PC-9 (cell line): ENCODE measurements around the gene ADGRE1. TPM values are rescaled to one million over a fixed set of nuclear protein-coding genes. Genes with fewer than 3 reads are reported as not detected.

Experiments used
- BruUV-seq: library from RNA; stranded (reverse); fragments of 400-500 nt; replicated peaks from 2 replicates; lab custom pipeline; 2021; lab: Mats Ljungman, UMichigan
- CTCF ChIA-PET: fragments of 300-600 bp; sonication (Branson Sonifier 250); formaldehyde crosslinking; loops from one replicate; lab custom pipeline; 2022; ENCODE audit warnings: antibody characterized with exemption; lab: Charles Lee
- POLR2A ChIA-PET: fragments of 300-600 bp; sonication (Branson Sonifier 250); formaldehyde crosslinking; loops from one replicate; lab custom pipeline; 2022; ENCODE audit warnings: antibody characterized with exemption; ENCODE audit not compliant: unreplicated experiment; lab: Charles Lee
- DNase-seq, 2 experiments: peaks; one replicate each; pipeline versions ENCODE4 v3.0.0 to v3.0.0-alpha.2; 2015 to 2022; ENCODE audit warnings: mixed read lengths in 1 of 2
- H2AFZ ChIP-seq: fragments of 200-600 bp; sonication (generic); 2 replicates; pipeline ENCODE4 v1.8.1; 2017; ENCODE audit warnings: antibody characterized with exemption
- H3F3A ChIP-seq: fragments of 200-600 bp; sonication (generic); 2 replicates; pipeline ENCODE4 v1.8.1; 2017; ENCODE audit warnings: antibody characterized with exemption, mild to moderate bottlenecking, low read depth; ENCODE audit not compliant: insufficient read depth
- H3K27ac ChIP-seq: fragments of 200-600 bp; sonication (generic); 2 replicates; pipeline ENCODE4 v1.6.1; 2016; ENCODE audit warnings: mixed run types
- H3K27me3 ChIP-seq: fragments of 200-600 bp; sonication (generic); 2 replicates; pipeline ENCODE4 v1.6.1; 2016; ENCODE audit warnings: low read depth, mixed run types; ENCODE audit not compliant: insufficient read depth
- H3K36me3 ChIP-seq: fragments of 200-600 bp; sonication (generic); 2 replicates; pipeline ENCODE4 v1.6.1; 2016; ENCODE audit warnings: low read depth, mixed run types
- H3K4me1 ChIP-seq: fragments of 200-600 bp; sonication (generic); replicated peaks from 2 replicates; pipeline ENCODE4 v1.6.1; 2016; ENCODE audit warnings: mixed run types; ENCODE audit not compliant: insufficient read depth
- H3K4me2 ChIP-seq: fragments of 200-600 bp; sonication (generic); 2 replicates; pipeline ENCODE4 v1.6.1; 2017; ENCODE audit warnings: mixed run types
- H3K4me3 ChIP-seq: fragments of 200-600 bp; sonication (generic); 2 replicates; pipeline ENCODE4 v1.6.1; 2016; ENCODE audit warnings: mixed run types
- H3K79me2 ChIP-seq: fragments of 200-600 bp; sonication (generic); 2 replicates; pipeline ENCODE4 v1.6.1; 2017; ENCODE audit warnings: low read depth, mixed run types
- H3K9me2 ChIP-seq: fragments of 200-600 bp; sonication (generic); 2 replicates; pipeline ENCODE4 v1.8.1; 2017; ENCODE audit warnings: mild to moderate bottlenecking; ENCODE audit not compliant: insufficient read depth
- H3K9me3 ChIP-seq: fragments of 200-600 bp; sonication (generic); 2 replicates; pipeline ENCODE4 v1.8.1; 2016; ENCODE audit warnings: low read depth; ENCODE audit not compliant: insufficient read depth
- H4K20me1 ChIP-seq: fragments of 200-600 bp; sonication (generic); 2 replicates; pipeline ENCODE4 v1.8.1; 2017; ENCODE audit not compliant: insufficient read depth
- EZH2 ChIP-seq: fragments of 200-600 bp; sonication (generic); IDR thresholded peaks from 2 replicates; pipeline ENCODE4 v1.8.0; 2017; ENCODE audit warnings: antibody characterized with exemption, low read depth
- intact Hi-C: fragments of 100-400 bp; cut with micrococcal nuclease; formaldehyde crosslinking; loops from one replicate; pipeline ENCODE4 v1.10.0; 2022; ENCODE audit not compliant: unreplicated experiment
- total RNA-seq: library from RNA; stranded (reverse); gene quantifications from 2 replicates; pipeline ENCODE4 v1.2.3, GENCODE V29; 2021
- TF ChIP-seq, protein P1 (sequence below): fragments of 200-600 bp; sonication (generic); conservative IDR thresholded peaks from 2 replicates; pipeline ENCODE4 v1.6.1; 2017; ENCODE audit warnings: mixed run types, antibody characterized with exemption, mild to moderate bottlenecking, moderate library complexity

Gene ADGRE1
- total RNA-seq, 1 experiment from 2014 or later = not detected

DNA sequence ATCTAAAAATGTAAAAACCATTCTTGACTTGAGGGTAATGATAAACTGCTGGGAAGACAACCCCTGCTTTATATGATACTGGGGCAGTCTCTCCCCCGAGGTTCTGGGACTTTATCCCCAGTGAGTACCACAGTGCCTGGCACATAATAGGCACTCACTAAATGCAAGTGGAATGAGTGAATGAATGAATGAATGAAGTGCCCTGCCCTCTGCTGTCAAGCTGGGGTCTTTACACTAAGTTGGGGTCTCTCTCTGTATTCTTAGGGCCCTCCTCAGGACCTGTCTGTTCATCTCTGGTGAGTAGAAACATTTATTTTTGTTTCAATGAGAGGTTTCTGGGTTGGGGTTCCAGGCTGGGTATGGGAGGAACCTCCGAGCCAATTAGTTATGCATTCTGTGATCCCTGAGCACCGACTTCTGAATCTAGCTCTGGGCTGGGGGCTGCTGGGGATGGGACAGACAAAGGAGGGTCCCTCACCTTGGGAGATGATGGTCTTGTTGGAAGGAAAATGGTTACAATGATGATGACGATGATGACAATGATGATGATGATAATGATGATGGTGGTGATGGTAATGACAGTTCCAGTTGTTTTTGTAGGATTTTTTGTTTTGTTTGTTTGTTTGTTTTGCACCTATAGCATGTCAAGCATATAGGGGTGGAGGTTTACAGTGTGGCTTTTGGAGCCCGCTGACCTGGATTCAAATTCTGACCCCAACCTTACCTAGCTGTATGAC lies 44.3 kb upstream of the ADGRE1 start:
- ChIA-PET CTCF (interaction anchor here (0.5 kb wide), 1 partner anchor 20 kb away, joined by 3 read pairs; no protein-coding TSS in a partner anchor), POLR2A (no interaction called here)
- peaks cover 12% of the 10 kb centered on the region; the same call in 1 of the 2 replicates for H3F3A ChIP-seq
- TF ChIP-seq, protein P1, sequence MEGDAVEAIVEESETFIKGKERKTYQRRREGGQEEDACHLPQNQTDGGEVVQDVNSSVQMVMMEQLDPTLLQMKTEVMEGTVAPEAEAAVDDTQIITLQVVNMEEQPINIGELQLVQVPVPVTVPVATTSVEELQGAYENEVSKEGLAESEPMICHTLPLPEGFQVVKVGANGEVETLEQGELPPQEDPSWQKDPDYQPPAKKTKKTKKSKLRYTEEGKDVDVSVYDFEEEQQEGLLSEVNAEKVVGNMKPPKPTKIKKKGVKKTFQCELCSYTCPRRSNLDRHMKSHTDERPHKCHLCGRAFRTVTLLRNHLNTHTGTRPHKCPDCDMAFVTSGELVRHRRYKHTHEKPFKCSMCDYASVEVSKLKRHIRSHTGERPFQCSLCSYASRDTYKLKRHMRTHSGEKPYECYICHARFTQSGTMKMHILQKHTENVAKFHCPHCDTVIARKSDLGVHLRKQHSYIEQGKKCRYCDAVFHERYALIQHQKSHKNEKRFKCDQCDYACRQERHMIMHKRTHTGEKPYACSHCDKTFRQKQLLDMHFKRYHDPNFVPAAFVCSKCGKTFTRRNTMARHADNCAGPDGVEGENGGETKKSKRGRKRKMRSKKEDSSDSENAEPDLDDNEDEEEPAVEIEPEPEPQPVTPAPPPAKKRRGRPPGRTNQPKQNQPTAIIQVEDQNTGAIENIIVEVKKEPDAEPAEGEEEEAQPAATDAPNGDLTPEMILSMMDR = no peak
- no peak for TF ChIP-seq EZH2
- no peak for DNase-seq
- no peaks in the 10 kb centered on the region for H3K9me3 ChIP-seq
- no peak overlapping the region for H3K27ac ChIP-seq
- H3K36me3 ChIP-seq = no peaks in the 10 kb centered on the region
- H3K4me3 ChIP-seq = no peak overlapping the region
- no TSS peak for BruUV-seq
- intact Hi-C loops = no loop called here
- no peaks in the 10 kb centered on the region for H4K20me1 ChIP-seq
- no peaks in the 10 kb centered on the region for H3K27me3 ChIP-seq
- no peaks in the 10 kb centered on the region for H3K79me2 ChIP-seq
- H2AFZ ChIP-seq = no peak overlapping the region
- H3K9me2 ChIP-seq = no peaks in the 10 kb centered on the region
- peaks cover 12% of the 10 kb centered on the region for H3K4me1 ChIP-seq
- no peak overlapping the region for H3K4me2 ChIP-seq

DNA sequence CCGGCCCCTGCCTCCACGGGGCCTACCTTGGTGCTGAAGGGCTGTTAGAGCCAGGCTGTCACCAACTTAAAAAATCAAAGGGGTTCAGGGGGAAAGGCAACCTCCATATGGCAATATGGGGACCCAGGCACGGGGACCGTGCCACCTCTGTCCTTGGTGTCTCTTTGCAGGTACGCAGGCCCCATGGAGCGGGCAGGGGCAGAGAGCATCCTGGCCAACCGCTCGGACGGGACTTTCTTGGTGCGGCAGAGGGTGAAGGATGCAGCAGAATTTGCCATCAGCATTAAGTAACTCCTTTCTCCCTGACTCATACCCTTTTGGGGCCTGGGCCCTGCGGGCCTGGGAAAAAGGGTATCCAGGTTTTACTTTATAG lies 39.6 kb upstream of the ADGRE1 start:
- Histone ChIP-seq H3K27me3 (no peaks in the 10 kb centered on the region), H3K9me3 (no peaks in the 10 kb centered on the region), H3K4me2 (peak overlapping the region; percentile 54), H2AFZ (no peak overlapping the region), H4K20me1 (no peaks in the 10 kb centered on the region), H3K4me1 (peaks cover 16% of the 10 kb centered on the region), H3K36me3 (no peaks in the 10 kb centered on the region), H3K9me2 (no peaks in the 10 kb centered on the region), H3K27ac (no peak overlapping the region), H3K79me2 (no peaks in the 10 kb centered on the region), H3K4me3 (no peak overlapping the region), H3F3A (peaks cover 13% of the 10 kb centered on the region; the same call in 1 of the 2 replicates)
- no peak for TF ChIP-seq EZH2
- TF ChIP-seq, protein P1 = no peak
- DNase-seq = peak in 1 of 2 experiments; percentile 40
- no TSS peak for BruUV-seq
- intact Hi-C loops = no loop called here
- POLR2A ChIA-PET = interaction anchor here (0.7 kb wide), 1 partner anchor 682 kb away, joined by 3 read pairs; no protein-coding TSS in a partner anchor
- CTCF ChIA-PET = no interaction called here

DNA sequence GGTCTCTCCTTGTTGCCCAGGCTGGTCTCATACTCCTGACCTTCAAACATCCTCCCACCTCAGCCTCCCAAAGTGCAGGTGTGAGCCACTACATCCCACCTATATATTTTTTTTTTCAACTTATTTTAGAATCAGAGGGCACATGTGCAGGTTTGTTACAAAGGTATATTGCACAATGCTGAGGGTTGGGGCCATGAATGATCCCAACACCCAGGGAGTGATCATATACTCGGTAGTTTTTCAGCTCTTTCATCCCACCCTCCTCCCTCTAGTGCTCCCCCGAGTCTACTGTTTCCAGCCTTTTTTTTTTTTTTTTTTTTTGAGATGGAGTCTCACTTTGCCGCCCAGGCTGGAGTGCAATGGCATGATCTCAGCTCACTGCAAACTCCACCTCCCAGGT lies 38.4 kb upstream of the ADGRE1 start:
- Histone ChIP-seq H3K4me3 (no peak overlapping the region), H3K27ac (no peak overlapping the region), H2AFZ (no peak overlapping the region), H3K36me3 (no peaks in the 10 kb centered on the region), H3F3A (peaks cover 13% of the 10 kb centered on the region; the same call in 1 of the 2 replicates), H3K4me1 (peaks cover 16% of the 10 kb centered on the region), H3K27me3 (no peaks in the 10 kb centered on the region), H3K79me2 (no peaks in the 10 kb centered on the region), H4K20me1 (no peaks in the 10 kb centered on the region), H3K9me3 (no peaks in the 10 kb centered on the region), H3K4me2 (no peak overlapping the region), H3K9me2 (no peaks in the 10 kb centered on the region)
- DNase-seq = no peak
- no TSS peak for BruUV-seq
- no peak for TF ChIP-seq EZH2
- TF ChIP-seq, protein P1 = no peak
- POLR2A ChIA-PET = interaction anchor here (0.7 kb wide), 1 partner anchor 76 kb away, joined by 9 read pairs; no protein-coding TSS in a partner anchor
- intact Hi-C loops = no loop called here
- CTCF ChIA-PET = no interaction called here
